HEK293T (cell line): ENCODE data around the gene PFKL.

ENCODE experiments used
- CTCF ChIA-PET: fragments of 350-600 bp; formaldehyde crosslinking; extraction: SDS; loops from one replicate; lab custom pipeline; 2021; ENCODE audit warnings: antibody characterized with exemption, inconsistent platforms; lab: Yijun Ruan, JAX
- POLR2A ChIA-PET: fragments of 350-600 bp; formaldehyde crosslinking; extraction: SDS; loops from one replicate; lab custom pipeline; 2020; ENCODE audit warnings: antibody characterized with exemption, inconsistent platforms; lab: Yijun Ruan, JAX
- DNase-seq: peaks from one replicate; pipeline ENCODE4 v3.0.0; 2012; ENCODE audit warnings: mixed read lengths; ENCODE audit errors: extremely low spot score
- ARNT ChIP-seq: fragments of 450-650 bp; IDR thresholded peaks from 2 replicates; pipeline ENCODE4 v1.6.1; 2017; ENCODE audit warnings: mild to moderate bottlenecking
- BHLHE40 ChIP-seq: fragments of 450-650 bp; IDR thresholded peaks from 2 replicates; pipeline ENCODE4 v1.6.1; 2016; ENCODE audit warnings: mild to moderate bottlenecking, moderate library complexity, borderline replicate concordance
- CTBP1 ChIP-seq: fragments of 450-650 bp; IDR thresholded peaks from 2 replicates; pipeline ENCODE4 v1.6.1; 2016; ENCODE audit warnings: borderline replicate concordance
- ELF4 ChIP-seq: fragments of 450-650 bp; IDR thresholded peaks from 2 replicates; pipeline ENCODE4 v1.6.1; 2017; ENCODE audit warnings: antibody characterized with exemption
- FOXA1 ChIP-seq: fragments of 450-650 bp; IDR thresholded peaks from 2 replicates; pipeline ENCODE4 v1.6.1; 2016; ENCODE audit warnings: mild to moderate bottlenecking
- FOXK2 ChIP-seq: fragments of 450-650 bp; IDR thresholded peaks from 2 replicates; pipeline ENCODE4 v1.6.1; 2016; ENCODE audit warnings: mild to moderate bottlenecking
- FOXM1 ChIP-seq: fragments of 450-650 bp; IDR thresholded peaks from 2 replicates; pipeline ENCODE4 v1.6.1; 2017; ENCODE audit warnings: mild to moderate bottlenecking, borderline replicate concordance
- HDGF ChIP-seq: fragments of 450-650 bp; IDR thresholded peaks from 2 replicates; pipeline ENCODE4 v1.6.1; 2017; ENCODE audit warnings: antibody characterized with exemption, borderline replicate concordance
- L3MBTL2 ChIP-seq: fragments of 450-650 bp; conservative IDR thresholded peaks from 2 replicates; pipeline ENCODE4 v1.6.1; 2016; ENCODE audit warnings: mild to moderate bottlenecking
- LEF1 ChIP-seq: fragments of 450-650 bp; IDR thresholded peaks from 2 replicates; pipeline ENCODE4 v1.6.1; 2017; ENCODE audit warnings: mild to moderate bottlenecking, borderline replicate concordance
- NFRKB ChIP-seq: fragments of 450-650 bp; IDR thresholded peaks from 2 replicates; pipeline ENCODE4 v1.6.1; 2016; ENCODE audit warnings: mild to moderate bottlenecking, moderate library complexity
- PKNOX1 ChIP-seq: fragments of 450-650 bp; IDR thresholded peaks from 2 replicates; pipeline ENCODE4 v1.6.1; 2016
- SP1 ChIP-seq: fragments of 450-650 bp; IDR thresholded peaks from 2 replicates; pipeline ENCODE4 v1.6.1; 2017
- SUZ12 ChIP-seq: fragments of 450-650 bp; IDR thresholded peaks from 2 replicates; pipeline ENCODE4 v1.6.1; 2016; ENCODE audit warnings: mild to moderate bottlenecking
- TARDBP ChIP-seq: fragments of 450-650 bp; IDR thresholded peaks from 2 replicates; pipeline ENCODE4 v1.6.1; 2016
- ZNF384 ChIP-seq: fragments of 450-650 bp; IDR thresholded peaks from 2 replicates; pipeline ENCODE4 v1.6.1; 2016

The PFKL gene

DNA sequence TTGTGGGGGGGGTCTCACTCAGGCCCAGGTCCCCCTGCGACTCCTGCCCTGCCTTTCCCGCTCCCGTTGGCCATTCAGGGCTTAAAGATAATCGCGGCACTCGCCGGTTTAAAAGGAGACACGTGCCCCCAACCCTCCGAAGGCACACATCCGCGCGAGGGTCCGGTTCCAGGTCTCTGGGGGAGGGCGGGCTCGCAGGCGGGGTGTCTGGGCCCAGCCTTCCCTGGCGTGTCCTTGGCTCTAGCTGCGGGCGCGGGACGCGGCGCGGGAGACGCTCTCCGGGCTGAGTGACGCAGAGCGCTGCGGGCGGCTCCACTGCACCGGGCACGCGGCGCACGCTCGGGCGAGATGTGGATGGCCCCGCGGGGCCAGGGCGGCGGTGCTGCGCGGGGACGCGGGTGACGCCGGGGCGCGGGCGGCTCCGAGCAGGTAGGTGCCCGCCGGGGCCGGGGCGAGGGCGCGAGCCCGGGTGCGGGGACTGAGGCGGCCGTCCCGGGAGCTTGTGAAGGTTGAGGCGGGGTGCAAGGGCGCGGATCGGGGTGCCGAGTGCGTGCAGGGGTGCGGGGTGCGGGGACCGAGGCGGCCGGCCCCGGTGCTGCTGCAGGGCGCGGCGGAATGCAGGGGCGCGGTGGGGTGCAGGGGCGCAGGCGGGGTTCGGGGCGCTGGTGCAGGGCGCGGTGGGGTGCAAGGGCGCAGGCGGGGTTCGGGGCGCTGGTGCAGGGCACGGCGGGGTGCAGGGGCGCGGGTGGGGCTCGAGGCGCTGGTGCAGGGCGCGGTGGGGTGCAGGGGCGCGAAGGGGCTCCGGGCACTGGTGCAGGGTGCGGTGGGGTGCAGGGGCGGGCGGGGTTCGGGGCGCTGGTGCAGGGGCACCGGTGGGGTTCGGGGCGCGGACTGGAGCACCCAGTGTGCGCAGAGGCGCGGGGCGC lies 50.3 kb downstream of the PFKL start:
- POLR2A ChIA-PET = no interaction called here
- TF ChIP-seq FOXM1 = no peak
- TF ChIP-seq ZNF384 = no peak
- no peak for TF ChIP-seq TARDBP
- no peak for TF ChIP-seq BHLHE40
- no peak for TF ChIP-seq FOXA1
- TF ChIP-seq SP1 = no peak
- TF ChIP-seq L3MBTL2 = no peak
- TF ChIP-seq ARNT = no peak
- TF ChIP-seq SUZ12 = no peak
- TF ChIP-seq PKNOX1 = no peak
- no peak for TF ChIP-seq CTBP1
- no peak for TF ChIP-seq LEF1
- TF ChIP-seq NFRKB = no peak
- no peak for TF ChIP-seq ELF4
- no peak for TF ChIP-seq HDGF
- TF ChIP-seq FOXK2 = no peak
- no peak for DNase-seq
- CTCF ChIA-PET = no interaction called here

DNA sequence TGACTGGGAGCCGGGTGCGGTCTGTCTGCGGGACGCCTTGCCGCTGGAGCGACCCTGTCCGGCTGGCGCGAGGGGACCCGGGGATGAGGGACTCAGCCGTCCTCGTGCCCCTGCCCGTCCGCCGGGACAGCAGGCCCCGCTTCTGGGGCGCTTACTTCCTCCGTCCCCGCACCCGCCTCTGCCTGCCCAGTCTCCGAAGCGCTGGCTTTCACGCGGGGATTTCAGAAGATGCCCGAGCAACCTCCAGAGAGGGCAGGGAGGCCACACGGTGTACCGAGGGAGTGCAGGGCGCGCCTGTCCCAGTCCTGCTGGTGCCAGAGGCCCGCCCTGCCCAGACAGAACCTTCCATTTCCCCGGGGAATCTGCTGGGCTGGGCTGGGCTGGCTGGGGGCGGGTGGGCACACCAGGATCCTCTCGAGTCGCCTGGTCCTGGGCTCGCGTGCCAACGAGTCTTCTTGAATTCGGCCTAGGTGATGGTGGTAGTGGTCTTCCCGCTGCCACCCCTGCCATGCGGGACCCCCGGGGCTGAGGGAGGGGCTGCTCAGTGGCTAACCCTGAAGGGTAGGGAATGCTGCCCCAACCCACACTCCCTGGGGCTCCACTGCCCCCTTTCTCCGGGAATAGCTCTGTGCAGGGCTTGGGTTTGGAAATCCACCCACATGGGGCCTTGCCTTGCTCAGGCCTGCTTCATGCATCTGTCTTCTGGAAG lies 51.1 kb downstream of the PFKL start:
- CTCF ChIA-PET = no interaction called here
- TF ChIP-seq LEF1 (no peak), ZNF384 (no peak), CTBP1 (no peak), ARNT (no peak), ELF4 (no peak), FOXA1 (no peak), FOXM1 (no peak), BHLHE40 (no peak), FOXK2 (no peak), TARDBP (no peak), L3MBTL2 (no peak), SUZ12 (no peak), SP1 (no peak), HDGF (no peak), PKNOX1 (no peak), NFRKB (no peak)
- no peak for DNase-seq
- POLR2A ChIA-PET = no interaction called here

DNA sequence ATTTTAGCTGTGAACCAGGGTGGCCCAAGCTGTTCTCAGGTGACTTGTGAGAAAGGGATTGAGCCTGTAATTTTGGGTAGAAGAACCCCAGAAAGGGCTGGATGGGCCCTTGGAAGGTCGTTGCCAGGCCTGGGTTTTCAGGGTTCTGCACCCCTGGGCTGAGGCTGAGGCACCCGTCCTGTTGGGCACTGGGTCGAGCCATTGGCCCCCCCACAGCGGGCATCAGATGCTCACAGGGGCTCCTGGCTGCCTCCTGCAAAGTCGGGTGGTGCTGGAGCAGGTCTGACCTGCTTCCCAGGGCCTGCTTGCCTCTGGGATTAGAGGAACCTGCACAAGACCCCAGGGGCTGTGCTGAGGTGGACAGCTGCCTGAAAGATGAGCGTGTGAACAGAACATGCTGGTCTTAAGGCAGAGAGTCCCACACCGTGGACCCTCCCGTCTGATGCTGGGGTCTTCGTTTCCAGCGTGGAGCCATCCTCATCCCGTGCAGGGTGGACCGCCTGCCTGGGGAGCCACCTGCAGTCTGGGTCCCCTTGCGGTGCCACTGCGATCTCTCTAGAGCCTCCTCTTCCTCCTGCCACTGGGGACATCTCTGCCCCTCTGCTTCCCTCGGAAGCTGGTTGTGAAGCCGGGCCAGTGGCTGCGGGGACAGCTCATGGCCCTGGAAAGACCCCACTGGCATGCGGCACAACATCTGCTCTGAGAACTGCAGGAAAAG lies 51.8 kb downstream of the PFKL start:
- no peak for DNase-seq
- ChIA-PET POLR2A (no interaction called here), CTCF (no interaction called here)
- no peak for TF ChIP-seq BHLHE40
- TF ChIP-seq ZNF384 = no peak
- no peak for TF ChIP-seq SP1
- TF ChIP-seq FOXA1 = no peak
- no peak for TF ChIP-seq TARDBP
- no peak for TF ChIP-seq NFRKB
- TF ChIP-seq SUZ12 = no peak
- no peak for TF ChIP-seq CTBP1
- TF ChIP-seq LEF1 = no peak
- TF ChIP-seq PKNOX1 = no peak
- TF ChIP-seq FOXM1 = no peak
- TF ChIP-seq HDGF = no peak
- TF ChIP-seq ARNT = no peak
- TF ChIP-seq FOXK2 = no peak
- no peak for TF ChIP-seq L3MBTL2
- no peak for TF ChIP-seq ELF4

DNA sequence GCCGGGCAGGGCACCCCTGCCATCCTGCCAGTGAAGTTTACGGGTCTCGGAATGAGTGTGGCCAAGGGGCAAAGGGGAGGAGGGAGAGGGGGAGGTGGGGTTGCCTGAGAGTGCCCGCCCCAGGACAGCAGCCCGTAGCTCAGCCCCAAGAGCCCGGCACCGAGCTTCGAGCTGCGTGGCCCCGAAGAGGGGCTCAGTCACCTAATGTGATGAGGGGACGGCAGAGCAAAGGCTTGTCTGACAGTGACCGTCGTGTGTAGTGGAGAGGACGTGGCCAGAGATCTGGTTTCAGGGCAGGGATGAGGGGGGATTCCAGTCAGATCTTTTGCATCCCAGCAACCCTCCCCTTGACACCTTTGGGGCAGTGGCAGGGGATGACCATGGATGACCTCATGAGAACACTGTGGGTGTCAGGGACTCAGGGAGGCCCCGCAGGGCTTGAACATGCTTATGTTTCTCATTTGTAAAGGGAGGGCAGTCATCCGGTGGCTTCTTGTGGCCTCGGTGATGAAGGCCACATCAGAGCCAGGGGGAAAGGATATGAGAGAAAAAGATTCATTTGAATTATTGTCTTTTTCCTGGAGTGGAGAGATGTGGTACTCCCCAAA lies 52.5 kb downstream of the PFKL start:
- DNase-seq = no peak
- TF ChIP-seq ZNF384 = no peak
- no peak for TF ChIP-seq FOXM1
- no peak for TF ChIP-seq NFRKB
- no peak for TF ChIP-seq FOXA1
- TF ChIP-seq LEF1 = no peak
- TF ChIP-seq L3MBTL2 = no peak
- no peak for TF ChIP-seq BHLHE40
- TF ChIP-seq FOXK2 = no peak
- TF ChIP-seq SP1 = no peak
- TF ChIP-seq TARDBP = no peak
- TF ChIP-seq ARNT = no peak
- no peak for TF ChIP-seq ELF4
- no peak for TF ChIP-seq CTBP1
- TF ChIP-seq SUZ12 = no peak
- no peak for TF ChIP-seq HDGF
- no peak for TF ChIP-seq PKNOX1
- ChIA-PET POLR2A (no interaction called here), CTCF (no interaction called here)
